Cardiac ventricle fibroblast (primary cell): ENCODE measurements around the gene KRTAP10-11. TPM values are rescaled to one million over a fixed set of nuclear protein-coding genes. Genes with fewer than 3 reads are reported as not detected.

Source experiments
- total RNA-seq: library from RNA; depleted of rRNA; stranded (reverse); fragments of >200 nt; gene quantifications from 2 replicates; pipeline ENCODE4 v1.2.3, GENCODE V29; 2015

The KRTAP10-11 gene
- total RNA-seq: not detected in 2 replicates

DNA sequence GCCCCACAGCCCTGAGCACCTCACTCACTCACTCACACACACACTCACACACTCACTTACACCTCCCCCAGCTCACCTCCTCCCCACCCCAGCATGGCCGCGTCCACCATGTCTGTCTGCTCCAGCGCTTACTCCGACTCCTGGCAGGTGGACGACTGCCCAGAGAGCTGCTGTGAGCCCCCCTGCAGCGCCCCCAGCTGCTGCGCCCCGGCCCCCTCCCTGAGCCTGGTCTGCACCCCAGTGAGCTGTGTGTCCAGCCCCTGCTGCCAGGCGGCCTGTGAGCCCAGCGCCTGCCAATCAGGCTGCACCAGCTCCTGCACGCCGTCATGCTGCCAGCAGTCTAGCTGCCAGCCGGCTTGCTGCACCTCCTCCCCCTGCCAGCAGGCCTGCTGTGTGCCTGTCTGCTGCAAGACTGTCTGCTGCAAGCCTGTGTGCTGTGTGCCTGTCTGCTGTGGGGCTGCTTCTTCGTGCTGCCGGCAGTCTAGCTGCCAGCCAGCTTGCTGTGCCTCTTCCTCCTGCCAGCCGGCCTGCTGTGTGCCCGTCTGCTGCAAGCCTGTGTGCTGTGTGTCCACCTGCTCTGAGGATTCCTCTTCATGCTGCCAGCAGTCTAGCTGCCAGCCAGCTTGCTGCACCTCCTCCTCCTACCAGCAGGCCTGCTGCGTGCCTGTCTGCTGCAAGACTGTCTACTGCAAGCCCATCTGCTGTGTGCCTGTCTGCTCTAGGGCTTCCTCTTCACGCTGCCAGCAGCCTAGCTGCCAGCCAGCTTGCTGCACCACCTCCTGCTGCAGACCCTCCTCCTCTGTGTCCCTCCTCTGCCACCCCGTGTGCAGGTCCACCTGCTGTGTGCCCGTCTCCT is at the start of gene KRTAP10-11:
Gene KRTAP10-11, plus strand, starts transcription at position 49 of the 856 bp plus-strand sequence. Its CDS starts 45 bp downstream, at position 94.

GRCh38 chr21:44600118-44600978 is 45.9 kb upstream of the KRTAP10-11 start, which contains the start of gene KRTAP10-7:
Gene KRTAP10-7 (plus strand): TSS chr21:44600597. CDS start chr21:44600622, 25 bp downstream.

GRCh38 chr21:44612029-44612486 is 34.2 kb upstream of the KRTAP10-11 start, which contains the start of gene KRTAP10-8:
Gene KRTAP10-8 (plus strand): TSS chr21:44612079. CDS start chr21:44612101, 22 bp downstream.

DNA sequence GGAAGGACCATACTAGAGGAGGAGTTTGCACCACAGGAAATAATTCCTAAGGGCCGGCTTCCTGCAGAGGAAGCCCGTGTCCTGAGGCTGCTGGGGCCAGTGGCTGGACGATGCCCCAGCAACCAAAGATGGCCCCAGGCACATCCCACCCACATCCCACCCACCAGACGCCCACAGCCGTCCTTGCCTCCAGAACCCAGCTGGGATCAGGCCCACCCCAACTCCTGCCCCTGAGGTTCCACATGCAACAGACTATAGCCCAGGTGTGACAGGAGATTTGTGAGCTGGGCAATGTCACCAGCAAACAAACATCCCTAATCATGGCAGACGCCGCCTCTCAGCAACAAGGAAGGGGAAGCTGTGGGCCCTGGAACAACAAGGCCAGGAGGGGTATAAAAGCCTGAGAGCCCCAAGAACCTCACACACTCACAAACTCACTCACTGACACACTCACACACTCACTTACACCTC is 19.5 kb upstream of the KRTAP10-11 start, which contains the start of gene KRTAP10-9:
Gene KRTAP10-9, plus strand, starts transcription at position 421 of the 471 bp plus-strand sequence. CDS start 79 bp downstream, outside the sequence.

GRCh38 chr21:44637018-44637850 is 9.0 kb upstream of the KRTAP10-11 start, which contains the start of gene KRTAP10-10:
Gene KRTAP10-10 (plus strand): TSS chr21:44637356. CDS start chr21:44637418, 62 bp downstream.

DNA sequence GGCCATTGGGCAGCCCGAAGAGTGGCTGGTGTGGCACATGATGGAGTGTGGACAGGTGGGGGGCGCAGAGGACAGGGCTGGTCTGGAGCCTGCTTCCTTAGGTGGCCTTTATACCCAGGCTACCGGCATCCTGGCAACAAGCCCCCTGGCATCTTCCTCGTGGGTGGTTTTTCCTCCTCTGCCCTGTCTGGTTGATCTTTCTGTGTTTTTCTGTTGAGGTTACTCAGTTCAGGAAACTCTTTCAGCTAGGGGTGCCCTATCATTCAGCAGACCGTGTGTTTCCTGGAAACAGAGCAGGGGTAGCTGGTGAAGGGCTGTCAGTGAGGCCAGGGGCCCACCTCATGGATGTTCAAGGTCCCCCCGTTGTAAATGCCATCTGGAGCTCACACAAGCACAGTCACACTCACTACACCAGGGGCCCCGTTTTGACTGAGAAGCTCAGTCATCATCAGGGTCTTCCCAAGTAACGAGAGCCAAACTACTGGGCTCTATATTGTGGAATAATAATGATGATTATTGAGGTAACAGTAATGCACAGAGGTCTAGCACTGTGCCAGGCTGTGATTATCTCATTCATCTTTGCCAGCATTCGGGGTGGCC is 8.5 kb downstream of the KRTAP10-11 start, which contains the start of gene KRTAP12-4:
Gene KRTAP12-4, minus strand, starts transcription at position 84 of the 600 bp plus-strand sequence. Its CDS starts 45 bp downstream, at position 39.

DNA sequence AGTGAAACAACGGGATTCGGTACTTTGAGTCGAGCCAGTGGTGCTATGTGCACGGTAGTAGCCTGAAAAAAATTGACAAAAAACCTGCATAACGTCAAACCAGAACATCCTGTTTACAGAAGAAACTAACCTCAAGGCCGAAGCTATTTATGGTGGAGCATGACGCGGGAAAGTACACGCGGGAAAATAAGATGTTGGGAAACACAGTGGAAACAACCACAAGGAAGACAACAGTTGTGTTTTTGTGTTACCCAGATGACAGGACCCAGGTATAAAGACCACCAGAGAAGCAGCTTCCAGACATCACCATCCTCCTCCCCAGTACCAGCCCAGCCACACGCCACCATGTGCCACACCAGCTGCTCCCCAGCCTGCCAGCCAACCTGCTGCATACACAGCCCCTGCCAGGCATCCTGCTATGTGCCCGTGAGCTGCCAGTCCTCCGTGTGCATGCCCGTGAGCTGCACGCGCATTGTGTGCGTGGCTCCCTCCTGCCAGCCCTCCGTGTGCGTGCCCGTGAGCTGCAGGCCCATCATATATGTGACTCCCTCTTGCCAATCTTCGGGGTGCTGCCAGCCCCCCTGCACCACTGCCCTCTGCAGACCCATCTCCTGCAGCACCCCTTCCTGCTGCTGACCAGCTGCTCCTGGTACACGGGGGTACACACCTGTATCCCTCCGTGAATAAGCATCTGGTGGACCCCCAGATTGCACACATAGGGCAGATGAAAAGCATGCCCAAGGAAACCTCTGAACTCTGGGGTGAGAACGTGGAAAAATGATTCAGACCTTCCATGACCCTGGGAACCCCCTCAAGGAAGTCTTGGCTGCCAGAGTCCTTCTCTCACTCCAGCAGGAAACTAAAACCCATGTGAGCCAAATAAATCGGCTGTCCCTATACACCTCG is 11.7 kb downstream of the KRTAP10-11 start, which contains the start of gene KRTAP12-3:
Gene KRTAP12-3, plus strand, starts transcription at position 298 of the 906 bp plus-strand sequence. Its CDS starts 48 bp downstream, at position 346.

DNA sequence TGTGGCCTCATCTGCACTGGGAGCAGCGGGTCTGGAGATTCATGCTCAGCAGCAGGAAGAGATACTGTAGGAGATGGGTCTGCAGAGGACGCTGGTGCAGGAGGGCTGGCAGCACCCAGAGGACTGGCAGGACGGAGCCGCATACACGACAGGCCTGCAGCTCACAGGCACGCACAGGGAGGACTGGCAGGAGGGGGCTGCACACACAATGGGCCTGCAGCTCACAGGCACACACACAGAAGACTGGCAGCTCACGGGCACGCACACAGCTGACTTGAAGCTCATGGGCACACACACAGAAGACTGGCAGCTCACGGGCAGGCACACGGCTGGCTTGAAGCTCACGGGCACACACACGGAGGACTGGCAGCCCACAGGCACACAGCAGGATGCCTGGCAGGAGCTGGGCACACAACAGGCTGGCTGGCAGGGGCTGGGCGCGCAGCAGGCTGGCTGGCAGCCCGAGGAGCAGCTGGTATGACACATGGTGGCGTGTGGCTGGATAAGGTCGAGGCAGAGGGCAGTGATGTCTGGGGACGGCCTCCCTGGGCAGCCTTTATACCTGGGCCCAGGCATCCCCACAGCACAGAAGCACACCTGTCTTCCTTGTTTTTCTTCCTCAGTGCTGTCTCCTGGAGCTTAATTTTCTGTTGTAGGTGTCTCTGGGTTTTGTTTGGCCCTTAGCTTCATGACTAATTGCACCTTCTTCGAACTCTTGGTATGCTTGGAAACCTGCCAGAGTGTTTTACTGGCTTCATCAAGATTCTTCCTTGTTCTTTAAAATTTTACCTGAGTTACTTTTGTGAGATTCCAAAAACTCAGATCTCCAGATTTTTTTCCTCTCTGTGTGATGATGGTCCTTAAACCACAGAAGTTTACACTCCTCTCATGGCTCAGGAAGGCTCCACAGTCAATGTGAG is 20.4 kb downstream of the KRTAP10-11 start, which contains the start of gene KRTAP12-2:
Gene KRTAP12-2, minus strand, starts transcription at position 527 of the 920 bp plus-strand sequence. Its CDS starts 41 bp downstream, at position 486.

GRCh38 chr21:44681861-44682579 is 35.8 kb downstream of the KRTAP10-11 start, which contains the start of gene KRTAP12-1:
Gene KRTAP12-1 (minus strand): TSS chr21:44682163. CDS start chr21:44682123, 40 bp downstream.

Other genes with a start within 250 kb of the KRTAP10-11 start
- gene LRRC3, start 190.9 kb upstream of the KRTAP10-11 start, total RNA-seq: 3.2 and 4.2 TPM in 2 replicates
- not detected in 2 replicates for gene KRTAP10-1, start 106.2 kb upstream of the KRTAP10-11 start, total RNA-seq
- gene KRTAP10-2, start 94.9 kb upstream of the KRTAP10-11 start, total RNA-seq: not detected in 2 replicates
- not detected in 2 replicates for gene KRTAP10-3, start 87.6 kb upstream of the KRTAP10-11 start, total RNA-seq
- gene KRTAP10-4, start 72.7 kb upstream of the KRTAP10-11 start, total RNA-seq: not detected in 2 replicates
- not detected in 2 replicates for gene KRTAP10-5, start 65.8 kb upstream of the KRTAP10-11 start, total RNA-seq
- gene KRTAP10-6, start 53.9 kb upstream of the KRTAP10-11 start, total RNA-seq: not detected in 2 replicates
- gene KRTAP10-7, start 45.8 kb upstream of the KRTAP10-11 start, total RNA-seq: not detected in 2 replicates
- not detected in 2 replicates for gene KRTAP10-8, start 34.3 kb upstream of the KRTAP10-11 start, total RNA-seq
- not detected in 2 replicates for gene KRTAP10-9, start 19.3 kb upstream of the KRTAP10-11 start, total RNA-seq
- not detected in 2 replicates for gene KRTAP10-10, start 9.1 kb upstream of the KRTAP10-11 start, total RNA-seq
- gene KRTAP12-4, start 8.2 kb downstream of the KRTAP10-11 start, total RNA-seq: not detected in 2 replicates
- not detected in 2 replicates for gene KRTAP12-3, start 11.5 kb downstream of the KRTAP10-11 start, total RNA-seq
- not detected in 2 replicates for gene KRTAP12-2, start 20.5 kb downstream of the KRTAP10-11 start, total RNA-seq
- gene KRTAP12-1, start 35.7 kb downstream of the KRTAP10-11 start, total RNA-seq: not detected in 2 replicates
- not detected in 2 replicates for gene KRTAP10-12, start 50.8 kb downstream of the KRTAP10-11 start, total RNA-seq
- not detected in 2 replicates for gene TSPEAR, start 65.2 kb downstream of the KRTAP10-11 start, total RNA-seq
- gene UBE2G2, start 155.4 kb downstream of the KRTAP10-11 start, total RNA-seq: 22.3 and 30.2 TPM in 2 replicates
- 66.7 and 80.6 TPM in 2 replicates for gene SUMO3, start 171.6 kb downstream of the KRTAP10-11 start, total RNA-seq
- gene PTTG1IP, start 227.3 kb downstream of the KRTAP10-11 start, total RNA-seq: 186 and 220 TPM in 2 replicates